ENCODE measurements around the gene RNF17.
"Not testable (repeated sequence)": the region's sequence is repeated elsewhere in the genome, so short reads cannot be mapped to it uniquely, and the experiment has no call there.

The RNF17 gene

DNA sequence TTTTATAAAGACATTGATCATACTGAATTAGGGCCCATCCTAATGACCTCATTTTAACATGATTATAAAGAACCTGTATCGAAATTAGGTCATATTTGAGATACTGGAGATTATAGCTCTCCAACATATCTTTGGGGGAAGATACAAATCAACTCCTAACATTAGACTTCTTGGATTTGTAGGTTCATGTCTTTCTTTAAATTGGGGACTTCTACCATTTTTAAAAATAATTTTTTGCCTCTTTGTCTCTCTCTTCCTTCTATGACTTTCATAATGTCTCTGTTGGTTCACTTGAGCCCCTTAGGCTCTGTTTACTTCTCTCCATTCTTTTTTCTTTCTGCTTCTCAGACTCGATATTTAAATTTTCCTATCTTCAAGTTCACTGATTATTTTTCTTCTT lies 57.2 kb downstream of the RNF17 start:
- TF ChIP-seq, protein P1, sequence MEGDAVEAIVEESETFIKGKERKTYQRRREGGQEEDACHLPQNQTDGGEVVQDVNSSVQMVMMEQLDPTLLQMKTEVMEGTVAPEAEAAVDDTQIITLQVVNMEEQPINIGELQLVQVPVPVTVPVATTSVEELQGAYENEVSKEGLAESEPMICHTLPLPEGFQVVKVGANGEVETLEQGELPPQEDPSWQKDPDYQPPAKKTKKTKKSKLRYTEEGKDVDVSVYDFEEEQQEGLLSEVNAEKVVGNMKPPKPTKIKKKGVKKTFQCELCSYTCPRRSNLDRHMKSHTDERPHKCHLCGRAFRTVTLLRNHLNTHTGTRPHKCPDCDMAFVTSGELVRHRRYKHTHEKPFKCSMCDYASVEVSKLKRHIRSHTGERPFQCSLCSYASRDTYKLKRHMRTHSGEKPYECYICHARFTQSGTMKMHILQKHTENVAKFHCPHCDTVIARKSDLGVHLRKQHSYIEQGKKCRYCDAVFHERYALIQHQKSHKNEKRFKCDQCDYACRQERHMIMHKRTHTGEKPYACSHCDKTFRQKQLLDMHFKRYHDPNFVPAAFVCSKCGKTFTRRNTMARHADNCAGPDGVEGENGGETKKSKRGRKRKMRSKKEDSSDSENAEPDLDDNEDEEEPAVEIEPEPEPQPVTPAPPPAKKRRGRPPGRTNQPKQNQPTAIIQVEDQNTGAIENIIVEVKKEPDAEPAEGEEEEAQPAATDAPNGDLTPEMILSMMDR (IDR thresholded peaks at IDR 0.05; ENCODE audit: low read depth, low read length), result no peak
- H3K4me3 ChIP-seq (replicated peaks in 1 of 2; ENCODE audit: low read depth in 2 of 2, low read length in 2 of 2), result no peak overlapping the region
- DNase-seq (ENCODE audit: low read depth in 2 of 2), result no peak

DNA sequence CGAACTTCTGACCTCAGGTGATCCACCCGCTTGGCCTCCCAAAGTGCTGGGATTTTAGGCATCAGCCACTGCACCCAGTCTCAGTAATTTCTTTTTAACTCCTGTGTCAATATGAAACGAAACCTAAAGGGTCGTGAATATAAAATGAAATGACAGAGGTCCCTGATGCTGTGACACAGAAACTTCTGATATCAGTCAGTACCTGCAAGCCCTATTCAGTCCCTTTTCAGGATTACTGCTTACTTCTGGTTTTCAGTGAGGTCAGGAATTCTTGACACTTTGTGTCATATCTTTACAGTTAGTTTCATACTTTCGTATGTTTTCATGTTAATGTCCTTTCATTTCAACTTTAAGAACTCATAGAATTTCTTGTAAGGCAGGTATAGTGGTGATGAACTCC lies 58.7 kb downstream of the RNF17 start:
- no peak for DNase-seq (ENCODE audit: low read depth in 2 of 2)
- H3K4me3 ChIP-seq (replicated peaks in 1 of 2; ENCODE audit: low read depth in 2 of 2, low read length in 2 of 2), result no peak overlapping the region
- TF ChIP-seq, protein P1 (IDR thresholded peaks at IDR 0.05; ENCODE audit: low read depth, low read length), result no peak

DNA sequence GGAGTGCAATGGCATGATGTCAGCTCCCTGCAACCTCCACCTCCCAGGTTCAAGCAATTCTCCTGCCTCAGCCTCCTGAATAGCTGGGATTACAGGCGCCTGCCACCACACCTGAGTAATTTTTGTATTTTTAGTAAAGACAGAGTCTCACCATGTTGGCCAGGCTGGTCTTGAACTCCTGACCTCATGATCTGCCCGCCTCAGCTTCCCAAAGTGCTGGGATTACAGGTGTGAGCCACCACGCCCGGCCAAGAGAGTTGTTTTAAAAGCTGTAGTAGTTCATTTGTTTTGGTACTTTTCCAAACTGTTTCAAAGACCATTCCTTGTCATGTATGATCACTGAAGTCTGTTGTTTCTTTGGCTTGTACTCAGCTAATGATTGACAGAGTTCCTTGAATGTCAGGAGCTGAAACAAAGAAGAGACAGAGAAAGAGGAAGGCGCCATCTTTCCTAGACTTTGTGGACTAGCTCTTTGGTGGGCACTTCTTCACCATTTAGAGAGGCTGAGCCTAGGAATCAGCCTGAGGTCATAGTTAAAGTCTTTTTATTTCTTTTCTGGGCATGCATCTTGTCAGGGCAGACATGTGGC lies 59.2 kb downstream of the RNF17 start:
- DNase-seq (ENCODE audit: low read depth in 2 of 2); H3K4me3 ChIP-seq (replicated peaks in 1 of 2; ENCODE audit: low read depth in 2 of 2, low read length in 2 of 2): not testable (repeated sequence)

DNA sequence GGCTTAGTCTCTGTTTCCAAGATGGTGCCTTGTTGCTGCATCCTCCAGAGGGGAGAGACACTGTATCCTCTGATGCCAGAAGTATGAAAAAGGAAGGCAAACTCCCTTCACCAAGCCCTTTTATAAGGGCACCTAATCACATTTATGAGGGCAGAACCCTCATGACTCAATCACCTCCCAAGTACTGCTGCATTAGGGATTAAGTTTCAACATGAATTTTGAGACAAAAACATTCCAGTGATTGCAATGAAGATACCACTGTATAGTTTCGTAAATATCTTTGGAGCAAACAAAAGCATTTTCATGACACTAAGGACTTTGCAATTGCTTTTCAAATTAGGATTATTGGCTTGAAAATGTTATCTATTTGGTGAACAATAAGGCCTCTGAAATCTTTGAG lies 63.8 kb downstream of the RNF17 start:
- no peak overlapping the region for H3K4me3 ChIP-seq (replicated peaks in 1 of 2; ENCODE audit: low read depth in 2 of 2, low read length in 2 of 2)
- TF ChIP-seq, protein P1 (IDR thresholded peaks at IDR 0.05; ENCODE audit: low read depth, low read length), result no peak
- no peak for DNase-seq (ENCODE audit: low read depth in 2 of 2)

DNA sequence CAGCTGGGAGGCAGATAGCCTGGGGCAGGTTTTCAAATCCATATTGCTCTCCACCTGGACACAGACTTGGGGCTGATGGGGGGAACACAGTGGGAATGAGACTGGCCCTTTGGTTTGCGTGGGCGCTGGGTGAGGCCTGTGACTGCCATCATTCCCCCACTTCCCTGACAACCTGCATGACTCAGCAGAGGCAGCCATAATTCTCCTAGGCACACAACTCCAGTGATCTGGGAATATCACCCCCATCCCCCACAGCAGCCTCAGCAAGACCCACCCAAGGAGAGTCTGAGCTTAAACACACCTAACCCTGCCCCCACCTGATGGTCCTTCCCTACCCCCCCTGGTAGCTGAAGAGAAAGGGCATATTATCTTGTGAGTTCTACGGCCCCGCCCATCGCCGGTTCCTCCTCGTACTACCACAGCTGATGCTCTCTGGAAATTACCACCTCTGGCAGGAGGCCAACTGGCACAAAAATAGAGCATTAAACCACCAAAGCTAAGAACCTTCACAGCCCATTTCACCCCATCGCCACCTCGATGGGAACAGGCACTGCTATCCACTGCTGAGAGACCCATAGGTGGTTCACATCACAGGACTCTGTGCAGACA lies 71.0 kb downstream of the RNF17 start:
- TF ChIP-seq, protein P1 (IDR thresholded peaks at IDR 0.05; ENCODE audit: low read depth, low read length), result no peak
- DNase-seq (ENCODE audit: low read depth in 2 of 2), result no peak
- no peak overlapping the region for H3K4me3 ChIP-seq (replicated peaks in 1 of 2; ENCODE audit: low read depth in 2 of 2, low read length in 2 of 2)

DNA sequence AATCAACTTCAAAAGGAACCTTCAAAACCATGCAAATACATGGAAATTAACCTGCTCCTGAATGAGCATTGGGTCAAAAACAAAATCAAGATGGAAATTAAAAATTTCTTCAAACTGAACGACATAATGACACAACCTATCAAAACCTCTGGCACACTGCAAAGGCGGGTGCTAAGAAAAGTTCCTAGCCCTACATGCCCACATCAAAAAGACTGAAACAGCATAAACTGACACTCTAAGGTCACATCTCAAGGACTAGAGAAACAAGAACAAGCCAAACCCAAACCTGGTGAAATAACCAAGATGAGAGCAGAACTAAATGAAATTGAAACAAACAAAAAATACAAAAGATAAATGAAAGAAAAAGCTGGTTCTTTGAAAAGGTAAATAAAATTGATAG lies 73.6 kb downstream of the RNF17 start:
- not testable (repeated sequence) for DNase-seq (ENCODE audit: low read depth in 2 of 2); H3K4me3 ChIP-seq (replicated peaks in 1 of 2; ENCODE audit: low read depth in 2 of 2, low read length in 2 of 2)

DNA sequence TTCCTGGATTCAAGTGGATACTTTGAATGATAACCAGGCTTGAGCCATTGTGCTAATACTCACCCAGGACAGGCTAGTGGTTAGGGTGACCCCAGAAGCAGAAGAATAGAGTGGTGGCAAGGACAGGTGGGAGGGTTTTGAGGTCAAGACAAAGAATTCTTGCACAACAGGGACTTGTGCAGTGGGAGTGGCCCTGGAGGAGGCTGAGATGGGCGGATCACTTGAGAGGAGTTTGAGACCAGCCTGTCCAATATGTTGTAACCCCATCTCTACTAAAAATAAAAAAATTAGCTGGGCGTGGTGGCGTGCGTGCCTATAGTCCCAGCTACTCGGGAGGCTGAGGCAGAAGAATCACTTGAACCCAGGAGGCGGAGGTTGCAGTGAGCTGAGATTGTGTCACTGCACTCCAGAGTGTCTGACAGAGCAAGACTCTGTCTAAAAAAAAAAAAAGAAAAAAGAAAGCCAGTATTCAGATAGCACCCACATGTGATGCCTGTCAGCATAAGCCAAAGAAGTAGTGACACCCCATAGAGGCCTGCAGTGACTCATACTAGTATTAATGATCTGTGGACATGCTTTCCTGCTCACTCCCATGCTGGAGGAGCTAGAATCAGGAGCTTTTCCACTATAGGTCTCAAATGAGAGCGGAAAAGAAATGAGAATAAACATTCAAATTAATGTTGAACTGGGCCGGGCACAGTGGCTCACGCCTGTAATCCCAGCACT lies 78.7 kb downstream of the RNF17 start:
- TF ChIP-seq, protein P1 (IDR thresholded peaks at IDR 0.05; ENCODE audit: low read depth, low read length), result no peak
- no peak for DNase-seq (ENCODE audit: low read depth in 2 of 2)
- no peak overlapping the region for H3K4me3 ChIP-seq (replicated peaks in 1 of 2; ENCODE audit: low read depth in 2 of 2, low read length in 2 of 2)
